DOHH2 (cell line): ENCODE results near the gene UNC79.

Experiments
- H3F3A ChIP-seq: fragments of 200-600 bp; sonication (generic), shearing (Covaris generic); 2 replicates; pipeline ENCODE4 v1.6.0; 2016; ENCODE audit warnings: antibody characterized with exemption, mild to moderate bottlenecking; ENCODE audit not compliant: control insufficient read depth, insufficient read depth
- H3K27ac ChIP-seq: fragments of 200-600 bp; sonication (generic); 2 replicates; pipeline ENCODE4 v1.5.1; 2014; ENCODE audit warnings: low read depth, mild to moderate bottlenecking, low read length, moderate library complexity
- H3K27me3 ChIP-seq: fragments of 200-600 bp; sonication (generic); 2 replicates; pipeline ENCODE4 v1.6.1; 2014; ENCODE audit warnings: mild to moderate bottlenecking, low read length, mixed read lengths; ENCODE audit not compliant: control insufficient read depth
- H3K36me3 ChIP-seq: fragments of 200-600 bp; sonication (generic); 2 replicates; pipeline ENCODE4 v1.6.1; 2014; ENCODE audit warnings: mild to moderate bottlenecking, low read length, moderate library complexity, mixed read lengths; ENCODE audit not compliant: control insufficient read depth
- H3K4me1 ChIP-seq: fragments of 200-600 bp; sonication (generic); 2 replicates; pipeline ENCODE4 v1.6.1; 2014; ENCODE audit warnings: mild to moderate bottlenecking, low read length, mixed read lengths; ENCODE audit not compliant: control insufficient read depth
- H3K4me2 ChIP-seq: fragments of 200-600 bp; sonication (generic); 2 replicates; pipeline ENCODE4 v1.6.0; 2014; ENCODE audit warnings: mild to moderate bottlenecking, low read length, moderate library complexity
- H3K4me3 ChIP-seq: fragments of 200-600 bp; sonication (generic); 2 replicates; pipeline ENCODE4 v1.5.1; 2014; ENCODE audit warnings: mild to moderate bottlenecking, low read length, mixed read lengths
- H3K79me2 ChIP-seq: fragments of 200-600 bp; sonication (generic); 2 replicates; pipeline ENCODE4 v1.6.1; 2014; ENCODE audit warnings: mild to moderate bottlenecking, low read length, mixed read lengths; ENCODE audit not compliant: control insufficient read depth
- H3K9me2 ChIP-seq: fragments of 200-600 bp; sonication (generic); replicated peaks from 2 replicates; pipeline ENCODE4 v1.6.1; 2014; ENCODE audit warnings: mild to moderate bottlenecking, low read length, mixed read lengths; ENCODE audit not compliant: control insufficient read depth
- H3K9me3 ChIP-seq: fragments of 200-600 bp; sonication (generic); 2 replicates; pipeline ENCODE4 v1.6.1; 2014; ENCODE audit warnings: antibody characterized with exemption, low read length, mixed read lengths; ENCODE audit not compliant: control insufficient read depth, insufficient read depth
- H4K20me1 ChIP-seq: fragments of 200-600 bp; sonication (generic); 2 replicates; pipeline ENCODE4 v1.6.0; 2014; ENCODE audit warnings: low read depth, mild to moderate bottlenecking, antibody characterized with exemption, low read length, moderate library complexity; ENCODE audit not compliant: control insufficient read depth, insufficient read depth
- CTCF ChIP-seq: fragments of 200-600 bp; sonication (generic); IDR thresholded peaks from one replicate; pipeline ENCODE4 v1.5.1; 2014; ENCODE audit warnings: antibody characterized with exemption, mild to moderate bottlenecking, low read depth, low read length; ENCODE audit not compliant: poor library complexity, severe bottlenecking
- EZH2phosphoT487 ChIP-seq: fragments of 200-600 bp; sonication (generic); IDR thresholded peaks from 2 replicates; pipeline ENCODE4 v1.6.1; 2017; ENCODE audit warnings: borderline replicate concordance, mild to moderate bottlenecking, antibody characterized with exemption, low read length, moderate library complexity, mixed read lengths

The UNC79 gene

GRCh38 chr14:93546642-93547041, 115.9 kb downstream of the UNC79 start:
- no peaks in the 10 kb centered on the region for H4K20me1 ChIP-seq
- H3F3A ChIP-seq = no peaks in the 10 kb centered on the region
- TF ChIP-seq EZH2phosphoT487 = no peak
- no peak for TF ChIP-seq CTCF
- no peak overlapping the region for H3K27ac ChIP-seq
- H3K4me2 ChIP-seq = no peak overlapping the region
- no peak overlapping the region for H3K4me3 ChIP-seq
- H3K79me2 ChIP-seq = no peaks in the 10 kb centered on the region
- H3K27me3 ChIP-seq = peaks cover 10% of the 10 kb centered on the region; the same call in 1 of the 2 replicates
- no peaks in the 10 kb centered on the region for H3K36me3 ChIP-seq
- peaks cover 3% of the 10 kb centered on the region; the same call in 1 of the 2 replicates for H3K4me1 ChIP-seq
- no peaks in the 10 kb centered on the region for H3K9me3 ChIP-seq
- H3K9me2 ChIP-seq = no peaks in the 10 kb centered on the region

GRCh38 chr14:93548102-93548843, 117.5 kb downstream of the UNC79 start:
- H3K4me1 ChIP-seq = peaks cover 3% of the 10 kb centered on the region; the same call in 1 of the 2 replicates
- H3K27me3 ChIP-seq = peaks cover 10% of the 10 kb centered on the region
- H3F3A ChIP-seq = no peaks in the 10 kb centered on the region
- no peak for TF ChIP-seq CTCF
- no peak for TF ChIP-seq EZH2phosphoT487
- no peaks in the 10 kb centered on the region for H3K9me2 ChIP-seq
- H3K79me2 ChIP-seq = no peaks in the 10 kb centered on the region
- H3K9me3 ChIP-seq = no peaks in the 10 kb centered on the region
- H3K36me3 ChIP-seq = no peaks in the 10 kb centered on the region
- H3K4me2 ChIP-seq = no peak overlapping the region
- H3K27ac ChIP-seq = no peak overlapping the region
- no peaks in the 10 kb centered on the region for H4K20me1 ChIP-seq
- no peak overlapping the region for H3K4me3 ChIP-seq

GRCh38 chr14:93549595-93549994, 118.9 kb downstream of the UNC79 start:
- no peaks in the 10 kb centered on the region for H3K9me3 ChIP-seq
- H4K20me1 ChIP-seq = no peaks in the 10 kb centered on the region
- H3K4me2 ChIP-seq = no peak overlapping the region
- H3K9me2 ChIP-seq = no peaks in the 10 kb centered on the region
- H3K27me3 ChIP-seq = peaks cover 13% of the 10 kb centered on the region
- no peak overlapping the region for H3K27ac ChIP-seq
- TF ChIP-seq EZH2phosphoT487 = no peak
- no peak for TF ChIP-seq CTCF
- no peaks in the 10 kb centered on the region for H3K79me2 ChIP-seq
- no peaks in the 10 kb centered on the region for H3F3A ChIP-seq
- peaks cover 3% of the 10 kb centered on the region; the same call in 1 of the 2 replicates for H3K4me1 ChIP-seq
- H3K36me3 ChIP-seq = no peaks in the 10 kb centered on the region
- H3K4me3 ChIP-seq = no peak overlapping the region
